GM10248 (cell line): ENCODE measurements around the gene KIAA1217.
"Not testable (repeated sequence)": the region's sequence is repeated elsewhere in the genome, so short reads cannot be mapped to it uniquely, and the experiment has no call there.

ENCODE experiments used
- CTCF ChIA-PET: fragments of 300-600 bp; sonication (Branson Sonifier 250); formaldehyde crosslinking; extraction: SDS; loops from one replicate; lab custom pipeline; 2021; ENCODE audit warnings: antibody characterized with exemption; lab: Yijun Ruan, JAX
- POLR2A ChIA-PET: fragments of 350-650 bp; sonication (Branson Sonifier 250); formaldehyde crosslinking; extraction: SDS; loops from one replicate; lab custom pipeline; 2020; ENCODE audit warnings: antibody characterized with exemption; lab: Yijun Ruan, JAX
- DNase-seq: peaks from one replicate; pipeline ENCODE4 v3.0.0; 2012; ENCODE audit errors: extremely low spot score
- TF ChIP-seq, protein P1 (sequence below): IDR thresholded peaks from 2 replicates; pipeline ENCODE4 v1.5.1; 2012; ENCODE audit warnings: mild to moderate bottlenecking, low read depth; ENCODE audit errors: extremely low read depth, missing control alignments, control extremely low read depth

The KIAA1217 gene

DNA sequence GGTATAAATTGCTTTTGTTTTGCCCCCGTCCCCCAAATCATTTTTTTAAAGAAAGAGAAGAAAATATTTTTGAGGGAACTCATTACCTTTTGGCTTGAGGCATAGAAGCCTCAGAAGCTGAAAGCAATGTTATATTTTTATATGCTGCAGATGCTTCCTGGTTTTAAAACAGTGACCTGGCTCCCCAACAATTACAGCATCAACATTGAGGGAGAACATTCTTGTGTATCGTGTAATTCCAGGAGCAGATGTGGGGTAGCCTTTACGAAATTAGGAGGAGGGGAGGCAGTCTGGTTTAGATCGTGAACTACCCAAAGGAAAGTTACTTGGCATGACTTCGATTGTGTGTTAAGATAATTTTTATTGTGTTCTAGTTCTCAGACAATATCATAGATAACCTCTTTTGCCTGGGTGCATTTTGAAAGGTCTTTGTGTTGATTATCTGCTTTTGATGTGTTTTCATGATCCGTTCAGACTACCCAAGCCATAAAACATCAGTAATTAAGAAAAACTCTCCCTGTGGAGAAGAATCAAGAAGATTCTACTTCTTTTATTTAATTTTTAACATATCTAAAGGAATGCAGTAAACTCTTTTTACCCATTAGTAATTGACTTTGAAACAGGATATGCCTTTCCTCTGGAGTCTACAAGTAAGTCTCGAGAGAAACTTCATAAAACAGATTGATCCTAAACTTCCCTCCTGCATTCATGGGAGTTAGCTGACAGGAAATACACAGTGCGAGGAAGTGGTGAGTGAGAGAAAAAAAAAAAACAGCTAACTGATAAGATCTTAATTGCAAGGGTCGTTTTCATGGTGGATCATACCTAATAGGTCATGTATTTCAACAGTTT is 141.4 kb downstream of the KIAA1217 start:
- POLR2A ChIA-PET: no interaction called here
- TF ChIP-seq, protein P1, sequence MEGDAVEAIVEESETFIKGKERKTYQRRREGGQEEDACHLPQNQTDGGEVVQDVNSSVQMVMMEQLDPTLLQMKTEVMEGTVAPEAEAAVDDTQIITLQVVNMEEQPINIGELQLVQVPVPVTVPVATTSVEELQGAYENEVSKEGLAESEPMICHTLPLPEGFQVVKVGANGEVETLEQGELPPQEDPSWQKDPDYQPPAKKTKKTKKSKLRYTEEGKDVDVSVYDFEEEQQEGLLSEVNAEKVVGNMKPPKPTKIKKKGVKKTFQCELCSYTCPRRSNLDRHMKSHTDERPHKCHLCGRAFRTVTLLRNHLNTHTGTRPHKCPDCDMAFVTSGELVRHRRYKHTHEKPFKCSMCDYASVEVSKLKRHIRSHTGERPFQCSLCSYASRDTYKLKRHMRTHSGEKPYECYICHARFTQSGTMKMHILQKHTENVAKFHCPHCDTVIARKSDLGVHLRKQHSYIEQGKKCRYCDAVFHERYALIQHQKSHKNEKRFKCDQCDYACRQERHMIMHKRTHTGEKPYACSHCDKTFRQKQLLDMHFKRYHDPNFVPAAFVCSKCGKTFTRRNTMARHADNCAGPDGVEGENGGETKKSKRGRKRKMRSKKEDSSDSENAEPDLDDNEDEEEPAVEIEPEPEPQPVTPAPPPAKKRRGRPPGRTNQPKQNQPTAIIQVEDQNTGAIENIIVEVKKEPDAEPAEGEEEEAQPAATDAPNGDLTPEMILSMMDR: no peak
- no peak for DNase-seq
- CTCF ChIA-PET: interaction anchor here (1.2 to 1.6 kb wide), 5 partner anchors 11 to 80 kb away, joined by 3 to 5 read pairs (median 3); no protein-coding TSS in a partner anchor

DNA sequence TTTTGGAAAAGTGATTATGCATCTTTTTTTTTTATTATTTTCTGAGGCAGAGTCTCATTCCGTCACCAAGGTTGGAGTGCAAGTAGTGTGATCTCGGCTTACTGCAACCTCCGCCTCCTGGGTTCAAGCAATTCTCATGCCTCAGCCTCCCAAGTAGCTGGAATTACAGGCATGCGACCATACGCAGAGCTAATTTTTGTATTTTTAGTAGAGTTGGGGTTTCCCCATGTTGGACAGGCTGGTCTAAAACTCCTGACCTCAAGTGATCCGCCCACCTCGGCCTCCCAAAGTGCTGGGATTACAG is 141.9 kb downstream of the KIAA1217 start:
- POLR2A ChIA-PET, DNase-seq: not testable (repeated sequence)
- CTCF ChIA-PET: interaction anchor here (1.2 to 1.6 kb wide), 3 partner anchors 19 to 80 kb away, joined by 3 to 5 read pairs (median 3); no protein-coding TSS in a partner anchor

DNA sequence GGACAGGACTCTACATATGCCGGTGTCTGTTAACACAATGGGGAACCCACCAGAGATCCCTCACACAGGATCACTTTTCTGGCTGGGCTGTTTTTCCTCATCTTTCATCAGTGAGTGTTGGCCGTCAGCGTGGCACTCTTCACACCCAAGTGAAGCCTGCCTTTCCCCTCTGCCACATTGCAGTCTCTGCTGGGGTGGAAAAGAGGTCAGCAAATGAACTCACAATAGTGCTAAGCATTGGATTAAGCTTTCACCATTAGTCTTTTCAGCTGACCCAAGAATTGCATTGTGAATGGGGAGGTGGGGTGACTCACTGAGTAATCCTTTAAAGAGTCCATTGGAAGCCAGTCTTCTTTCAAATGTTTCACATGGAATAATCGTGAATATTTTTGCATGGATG is 143.0 kb downstream of the KIAA1217 start:
- CTCF ChIA-PET: interaction anchor here (1.5 kb wide), 1 partner anchor 13 kb away, joined by 3 read pairs; no protein-coding TSS in a partner anchor
- POLR2A ChIA-PET: no interaction called here
- no peak for DNase-seq
- TF ChIP-seq, protein P1: no peak

DNA sequence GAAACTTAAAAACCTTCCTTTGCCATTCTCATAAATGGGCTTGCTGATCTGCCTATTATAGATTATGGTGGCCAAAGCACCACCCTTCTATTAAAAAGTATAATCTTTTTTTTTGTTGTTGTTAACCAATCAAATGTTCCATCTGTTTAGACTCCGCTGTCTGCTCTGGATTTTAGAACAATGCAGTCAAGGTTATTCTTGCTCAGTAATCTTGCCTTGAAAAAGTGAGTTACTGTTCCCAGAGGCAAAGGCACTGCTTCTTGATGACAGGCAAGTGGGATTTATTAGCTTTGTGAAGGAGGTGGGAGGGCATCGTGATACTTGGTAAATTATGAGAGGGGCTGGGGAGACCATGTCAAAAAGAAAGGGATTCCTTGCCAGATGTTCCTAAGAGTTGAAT is 143.5 kb downstream of the KIAA1217 start:
- no peak for DNase-seq
- POLR2A ChIA-PET: interaction anchor here (0.6 kb wide), 1 partner anchor 19 kb away, joined by 3 read pairs; no protein-coding TSS in a partner anchor

DNA sequence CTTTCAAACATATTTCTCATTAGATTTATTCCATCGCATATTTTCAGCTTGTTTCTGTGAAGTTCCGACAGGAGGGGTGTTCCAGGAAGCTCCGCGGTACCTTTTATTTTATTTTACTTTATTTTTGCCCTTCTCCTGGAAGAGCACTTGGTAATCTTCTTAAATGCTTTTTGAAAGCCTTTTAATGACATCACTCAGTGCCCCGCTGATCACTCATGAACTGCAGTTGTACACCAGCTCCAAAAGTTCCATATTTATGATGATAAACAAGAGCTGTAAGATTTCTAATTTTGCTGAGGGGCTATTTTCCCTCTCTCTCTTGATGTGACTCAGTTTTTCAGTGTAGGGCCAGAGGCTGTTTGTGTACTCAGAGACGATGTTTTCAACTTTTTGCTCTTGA is 144.4 kb downstream of the KIAA1217 start:
- TF ChIP-seq, protein P1: no peak
- DNase-seq: no peak
- POLR2A ChIA-PET: no interaction called here
- CTCF ChIA-PET: interaction anchor here (1.5 to 2.9 kb wide), 2 partner anchors 10 to 11 kb away, joined by 3 to 8 read pairs; no protein-coding TSS in a partner anchor

More for the DNA sequence above, 143.5 kb downstream of the KIAA1217 start:
- TF ChIP-seq, protein P1: no peak
- CTCF ChIA-PET: interaction anchor here (1.5 to 2.9 kb wide), 2 partner anchors 9 to 12 kb away, joined by 3 to 8 read pairs; no protein-coding TSS in a partner anchor

DNA sequence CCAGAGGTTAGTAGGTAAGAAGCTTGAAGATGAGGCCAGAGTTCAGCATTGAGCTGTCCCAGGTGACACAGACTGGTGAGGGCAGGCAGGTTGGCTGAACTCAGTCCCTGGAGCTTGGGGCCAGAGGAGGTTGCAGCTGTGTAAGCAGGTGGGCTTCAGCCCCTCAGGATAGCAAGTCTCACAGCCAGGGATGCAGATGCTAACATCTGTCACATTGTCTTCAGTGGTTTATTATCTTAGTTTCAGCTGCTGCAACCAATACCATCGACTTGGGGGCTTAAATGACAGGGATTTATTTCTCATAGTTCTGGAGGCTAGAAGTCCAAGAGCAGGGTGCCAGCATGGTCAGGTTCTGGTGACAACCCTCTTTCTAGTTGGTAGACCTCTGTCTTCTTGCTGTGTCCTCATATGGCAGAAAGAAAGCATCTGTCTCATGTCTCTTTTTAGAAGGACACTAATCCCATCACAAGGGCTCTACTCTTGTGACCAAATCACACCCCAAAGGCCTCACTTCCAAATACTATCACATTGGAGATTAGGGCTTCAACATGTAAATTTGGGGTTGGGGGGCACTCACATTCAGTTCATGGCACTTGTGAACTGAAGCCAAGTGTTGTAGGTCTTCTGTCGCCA is 146.2 kb downstream of the KIAA1217 start:
- ChIA-PET POLR2A (no interaction called here), CTCF (interaction anchor here (1.2 to 2.9 kb wide), 6 partner anchors 8 to 361 kb away, joined by 3 to 8 read pairs (median 4); no protein-coding TSS in a partner anchor)
- DNase-seq: no peak
- TF ChIP-seq, protein P1: no peak
